Activated T-helper 17 cell treated with anti-CD3 and anti-CD28 coated beads, Interleukin-2, amount 50 U/mL, for 72 hours (primary cell): ENCODE results near the gene EMC8. TPM values are rescaled to one million over a fixed set of nuclear protein-coding genes. Genes with fewer than 3 reads are reported as not detected.
A peak's percentile ranks its signal among the peaks of the same experiment; 100 is the strongest.
"Not testable (repeated sequence)": the region's sequence is repeated elsewhere in the genome, so short reads cannot be mapped to it uniquely, and the experiment has no call there.

Experiments
- ATAC-seq: fragments of 150-1000 bp; cut with Tn5 transposase; replicated peaks from 2 replicates; pipeline ENCODE4 v1.10.0; 2021; ENCODE audit warnings: mild to moderate bottlenecking, moderate library complexity
- H3K27ac Mint-ChIP-seq: one replicate; pipeline ENCODE4 v1.8.0; 2022; ENCODE audit warnings: mixed read lengths
- H3K27me3 Mint-ChIP-seq: one replicate; pipeline ENCODE4 v1.8.0; 2022; ENCODE audit warnings: mixed read lengths
- H3K36me3 Mint-ChIP-seq: one replicate; pipeline ENCODE4 v1.8.0; 2022; ENCODE audit warnings: low read depth, mild to moderate bottlenecking, mixed read lengths
- H3K4me1 Mint-ChIP-seq: one replicate; pipeline ENCODE4 v1.8.0; 2022; ENCODE audit warnings: mixed read lengths
- H3K4me3 Mint-ChIP-seq: one replicate; pipeline ENCODE4 v1.8.0; 2022; ENCODE audit warnings: mild to moderate bottlenecking, mixed read lengths
- H3K9me3 Mint-ChIP-seq: one replicate; pipeline ENCODE4 v1.8.0; 2022; ENCODE audit warnings: mixed read lengths
- total RNA-seq, 2 donors: library from RNA; stranded (reverse); gene quantifications; one replicate each; pipeline ENCODE4 v1.2.3, GENCODE V29; 2022

Gene EMC8
- total RNA-seq, 2 donors from 2014 or later: 17.4 to 42.7 TPM

GRCh38 chr16:85838876-85839585 lies 39.7 kb upstream of the EMC8 start:
- H3K27me3 Mint-ChIP-seq: peaks cover 24% of the 10 kb centered on the region
- no peaks in the 10 kb centered on the region for H3K9me3 Mint-ChIP-seq
- no peak for ATAC-seq
- no peaks in the 10 kb centered on the region for H3K4me1 Mint-ChIP-seq
- H3K36me3 Mint-ChIP-seq: no peaks in the 10 kb centered on the region
- no peak overlapping the region for H3K27ac Mint-ChIP-seq
- no peak overlapping the region for H3K4me3 Mint-ChIP-seq

GRCh38 chr16:85838381-85838780 lies 39.0 kb upstream of the EMC8 start:
- no peak for ATAC-seq
- Mint-ChIP-seq H3K27me3 (peaks cover 20% of the 10 kb centered on the region), H3K4me1 (no peaks in the 10 kb centered on the region)

GRCh38 chr16:85837654-85838053 lies 38.3 kb upstream of the EMC8 start:
- not testable (repeated sequence) for H3K27ac Mint-ChIP-seq, H3K9me3 Mint-ChIP-seq, H3K4me3 Mint-ChIP-seq, H3K36me3 Mint-ChIP-seq, ATAC-seq, H3K4me1 Mint-ChIP-seq
- peaks cover 20% of the 10 kb centered on the region for H3K27me3 Mint-ChIP-seq

More at GRCh38 chr16:85838381-85838780, 39.0 kb upstream of the EMC8 start:
- H3K27ac Mint-ChIP-seq: no peak overlapping the region
- H3K36me3 Mint-ChIP-seq: no peaks in the 10 kb centered on the region
- H3K4me3 Mint-ChIP-seq: no peak overlapping the region
- H3K9me3 Mint-ChIP-seq: no peaks in the 10 kb centered on the region

GRCh38 chr16:85836706-85837582 lies 37.6 kb upstream of the EMC8 start:
- H3K36me3 Mint-ChIP-seq: no peaks in the 10 kb centered on the region
- peaks cover 24% of the 10 kb centered on the region for H3K27me3 Mint-ChIP-seq
- no peak overlapping the region for H3K4me3 Mint-ChIP-seq
- H3K4me1 Mint-ChIP-seq: no peaks in the 10 kb centered on the region
- ATAC-seq: no peak
- H3K27ac Mint-ChIP-seq: no peak overlapping the region
- H3K9me3 Mint-ChIP-seq: no peaks in the 10 kb centered on the region

- no peaks in the 10 kb centered on the region for H3K9me3 Mint-ChIP-seq
- no peaks in the 10 kb centered on the region for H3K36me3 Mint-ChIP-seq
- H3K4me3 Mint-ChIP-seq: no peak overlapping the region
- peaks cover 27% of the 10 kb centered on the region for H3K27me3 Mint-ChIP-seq
- no peak for ATAC-seq
- H3K4me1 Mint-ChIP-seq: no peaks in the 10 kb centered on the region
- no peak overlapping the region for H3K27ac Mint-ChIP-seq
These were observed 36.8 kb upstream of the EMC8 start for GRCh38 chr16:85835956-85836705.

GRCh38 chr16:85835227-85835751 lies 35.9 kb upstream of the EMC8 start:
- H3K9me3 Mint-ChIP-seq: no peaks in the 10 kb centered on the region

GRCh38 chr16:85834741-85835140 lies 35.4 kb upstream of the EMC8 start:
- no peaks in the 10 kb centered on the region for H3K4me1 Mint-ChIP-seq
- H3K27me3 Mint-ChIP-seq: peaks cover 34% of the 10 kb centered on the region
- H3K4me3 Mint-ChIP-seq: no peak overlapping the region
- no peaks in the 10 kb centered on the region for H3K36me3 Mint-ChIP-seq
- ATAC-seq: no peak
- no peaks in the 10 kb centered on the region for H3K9me3 Mint-ChIP-seq
- H3K27ac Mint-ChIP-seq: no peak overlapping the region

More at GRCh38 chr16:85835227-85835751, 35.9 kb upstream of the EMC8 start:
- Mint-ChIP-seq H3K27ac (no peak overlapping the region), H3K4me3 (no peak overlapping the region), H3K36me3 (no peaks in the 10 kb centered on the region), H3K27me3 (peaks cover 34% of the 10 kb centered on the region), H3K4me1 (no peaks in the 10 kb centered on the region)
- ATAC-seq: no peak

GRCh38 chr16:85833219-85833920 lies 34.0 kb upstream of the EMC8 start:
- Mint-ChIP-seq H3K4me1 (peaks cover 4% of the 10 kb centered on the region), H3K36me3 (no peaks in the 10 kb centered on the region), H3K4me3 (no peak overlapping the region), H3K9me3 (no peaks in the 10 kb centered on the region), H3K27ac (peak overlapping the region; percentile 43), H3K27me3 (peaks cover 30% of the 10 kb centered on the region)
- ATAC-seq: no peak

- Mint-ChIP-seq H3K4me3 (no peak overlapping the region), H3K9me3 (no peaks in the 10 kb centered on the region), H3K4me1 (peaks cover 4% of the 10 kb centered on the region), H3K27me3 (peaks cover 26% of the 10 kb centered on the region), H3K27ac (no peak overlapping the region), H3K36me3 (no peaks in the 10 kb centered on the region)
- ATAC-seq: no peak
These were observed 33.4 kb upstream of the EMC8 start for GRCh38 chr16:85832570-85833218.

GRCh38 chr16:85830821-85831220 lies 31.5 kb upstream of the EMC8 start:
- no peaks in the 10 kb centered on the region for H3K9me3 Mint-ChIP-seq
- H3K36me3 Mint-ChIP-seq: no peaks in the 10 kb centered on the region
- H3K4me1 Mint-ChIP-seq: peaks cover 4% of the 10 kb centered on the region
- no peak overlapping the region for H3K4me3 Mint-ChIP-seq
- peaks cover 26% of the 10 kb centered on the region for H3K27me3 Mint-ChIP-seq
- ATAC-seq: no peak
- H3K27ac Mint-ChIP-seq: no peak overlapping the region

GRCh38 chr16:85829751-85830445 lies 30.6 kb upstream of the EMC8 start:
- H3K27me3 Mint-ChIP-seq: peaks cover 26% of the 10 kb centered on the region
- no peak overlapping the region for H3K27ac Mint-ChIP-seq
- peaks cover 4% of the 10 kb centered on the region for H3K4me1 Mint-ChIP-seq
- no peaks in the 10 kb centered on the region for H3K36me3 Mint-ChIP-seq
- no peak overlapping the region for H3K4me3 Mint-ChIP-seq
- H3K9me3 Mint-ChIP-seq: no peaks in the 10 kb centered on the region
- no peak for ATAC-seq

- peaks cover 26% of the 10 kb centered on the region for H3K27me3 Mint-ChIP-seq
- H3K4me3 Mint-ChIP-seq: no peak overlapping the region
- no peaks in the 10 kb centered on the region for H3K36me3 Mint-ChIP-seq
- H3K27ac Mint-ChIP-seq: no peak overlapping the region
- peaks cover 4% of the 10 kb centered on the region for H3K4me1 Mint-ChIP-seq
- no peak for ATAC-seq
- no peaks in the 10 kb centered on the region for H3K9me3 Mint-ChIP-seq
These were observed 29.9 kb upstream of the EMC8 start for GRCh38 chr16:85829171-85829719.

- Mint-ChIP-seq H3K27me3 (peaks cover 26% of the 10 kb centered on the region), H3K9me3 (no peaks in the 10 kb centered on the region), H3K27ac (no peak overlapping the region), H3K36me3 (no peaks in the 10 kb centered on the region), H3K4me1 (peaks cover 4% of the 10 kb centered on the region), H3K4me3 (no peak overlapping the region)
- ATAC-seq: no peak
These were observed 28.8 kb upstream of the EMC8 start for GRCh38 chr16:85828166-85828565.
